WTC11 (cell line): Measurements from ENCODE around the gene ATP6V1G2. TPM values are rescaled to one million over a fixed set of nuclear protein-coding genes. Genes with fewer than 3 reads are reported as not detected.
A peak's percentile ranks its signal among the peaks of the same experiment; 100 is the strongest.

ENCODE experiments used
- ATAC-seq: fragments of 200-7000 bp; cut with Tn5 transposase; 2 replicates; pipeline ENCODE4 v1.10.0; 2021; ENCODE audit warnings: mild to moderate bottlenecking, moderate library complexity
- Bru-seq: library from RNA; stranded (reverse); fragments of 400-500 nt; gene quantifications from one replicate; lab custom pipeline; 2021; lab: Mats Ljungman, UMichigan
- CTCF ChIA-PET: fragments of 300-600 bp; sonication (Branson Sonifier 250); formaldehyde crosslinking; loops from one replicate; lab custom pipeline; 2021; ENCODE audit warnings: antibody characterized with exemption; lab: Charles Lee
- POLR2A ChIA-PET: fragments of 350-600 bp; sonication (Branson Sonifier 250); formaldehyde crosslinking; loops from one replicate; lab custom pipeline; 2021; ENCODE audit warnings: antibody characterized with exemption; lab: Charles Lee
- DNase-seq: peaks from one replicate; pipeline ENCODE4 v3.0.0; 2021; ENCODE audit warnings: low spot score
- H3K27ac Mint-ChIP-seq: 2 replicates; pipeline ENCODE4 v1.8.0; 2021; ENCODE audit warnings: mixed read lengths
- H3K27me3 Mint-ChIP-seq: 2 replicates; pipeline ENCODE4 v1.8.0; 2021; ENCODE audit warnings: low read depth, mild to moderate bottlenecking, moderate library complexity, mixed read lengths
- H3K36me3 Mint-ChIP-seq: 2 replicates; pipeline ENCODE4 v1.8.0; 2021; ENCODE audit warnings: mixed read lengths
- H3K4me1 Mint-ChIP-seq: 2 replicates; pipeline ENCODE4 v1.8.0; 2022; ENCODE audit warnings: mixed read lengths
- H3K4me3 Mint-ChIP-seq: 2 replicates; pipeline ENCODE4 v1.8.0; 2021; ENCODE audit warnings: mild to moderate bottlenecking, moderate library complexity, mixed read lengths
- H3K9me3 Mint-ChIP-seq: 2 replicates; pipeline ENCODE4 v1.8.0; 2021; ENCODE audit warnings: mixed read lengths
- CREB1 ChIP-seq: sonication (generic); formaldehyde crosslinking; IDR thresholded peaks from 2 replicates; pipeline ENCODE4 v1.8.0; 2023; ENCODE audit warnings: mild to moderate bottlenecking, missing genetic modification reagents
- E2F1 ChIP-seq: sonication (generic); formaldehyde crosslinking; IDR thresholded peaks from 2 replicates; pipeline ENCODE4 v1.8.0; 2022; ENCODE audit warnings: mild to moderate bottlenecking, missing genetic modification reagents
- ELF4 ChIP-seq: sonication (generic); formaldehyde crosslinking; IDR thresholded peaks from 2 replicates; pipeline ENCODE4 v1.8.1; 2022; ENCODE audit warnings: low read depth, mild to moderate bottlenecking, moderate library complexity, missing genetic modification reagents
- ESRRA ChIP-seq: sonication (generic); formaldehyde crosslinking; IDR thresholded peaks from 2 replicates; pipeline ENCODE4 v1.8.1; 2022; ENCODE audit warnings: mild to moderate bottlenecking, missing genetic modification reagents, borderline replicate concordance
- GTF2I ChIP-seq: fragments of 250-450 bp; sonication (Bioruptor Pico); conservative IDR thresholded peaks from 2 replicates; pipeline ENCODE4 v1.4.0; 2021; ENCODE audit warnings: mild to moderate bottlenecking
- HMGA2 ChIP-seq: fragments of 250-450 bp; sonication (Bioruptor Pico); IDR thresholded peaks from 2 replicates; pipeline ENCODE4 v1.4.0; 2021; ENCODE audit warnings: mild to moderate bottlenecking, moderate library complexity
- JAZF1 ChIP-seq: fragments of 250-450 bp; sonication (Bioruptor Pico); IDR thresholded peaks from 2 replicates; pipeline ENCODE4 v1.9.0; 2021; ENCODE audit warnings: moderate library complexity, mild to moderate bottlenecking, inconsistent platforms
- MAX ChIP-seq: sonication (generic); formaldehyde crosslinking; IDR thresholded peaks from 2 replicates; pipeline ENCODE4 v1.8.0; 2022; ENCODE audit warnings: mild to moderate bottlenecking, missing genetic modification reagents
- MXD4 ChIP-seq: fragments of 250-450 bp; sonication (Bioruptor Pico); IDR thresholded peaks from 2 replicates; pipeline ENCODE4 v1.8.0; 2021; ENCODE audit warnings: mild to moderate bottlenecking, moderate library complexity, borderline replicate concordance
- NFATC4 ChIP-seq: fragments of 250-450 bp; sonication (Bioruptor Pico); IDR thresholded peaks from 2 replicates; pipeline ENCODE4 v1.9.0; 2021; ENCODE audit warnings: mild to moderate bottlenecking
- OVOL2 ChIP-seq: fragments of 250-450 bp; sonication (Bioruptor Pico); IDR thresholded peaks from 2 replicates; pipeline ENCODE4 v1.9.0; 2021; ENCODE audit warnings: mild to moderate bottlenecking, borderline replicate concordance
- SOX15 ChIP-seq: fragments of 250-450 bp; sonication (Bioruptor Pico); IDR thresholded peaks from 2 replicates; pipeline ENCODE4 v1.9.0; 2021; ENCODE audit warnings: mild to moderate bottlenecking
- TEAD4 ChIP-seq: sonication (generic); formaldehyde crosslinking; IDR thresholded peaks from 2 replicates; pipeline ENCODE4 v1.8.0; 2022; ENCODE audit warnings: mild to moderate bottlenecking, missing genetic modification reagents
- TP53 ChIP-seq: sonication (generic); formaldehyde crosslinking; IDR thresholded peaks from 2 replicates; pipeline ENCODE4 v1.8.1; 2023; ENCODE audit warnings: mild to moderate bottlenecking, missing genetic modification reagents
- USF2 ChIP-seq: sonication (generic); formaldehyde crosslinking; IDR thresholded peaks from 2 replicates; pipeline ENCODE4 v1.8.1; 2023; ENCODE audit warnings: mild to moderate bottlenecking, missing genetic modification reagents, moderate library complexity
- ZBTB21 ChIP-seq: sonication (generic); formaldehyde crosslinking; IDR thresholded peaks from 2 replicates; pipeline ENCODE4 v1.8.1; 2023; ENCODE audit warnings: mild to moderate bottlenecking, missing genetic modification reagents, borderline replicate concordance
- ZNF219 ChIP-seq: sonication (generic); formaldehyde crosslinking; IDR thresholded peaks from 2 replicates; pipeline ENCODE4 v1.8.0; 2023; ENCODE audit warnings: missing genetic modification reagents, mild to moderate bottlenecking, borderline replicate concordance
- ZNF232 ChIP-seq: sonication (generic); formaldehyde crosslinking; IDR thresholded peaks from 2 replicates; pipeline ENCODE4 v1.8.0; 2022; ENCODE audit warnings: mild to moderate bottlenecking, missing genetic modification reagents
- ZNF317 ChIP-seq: sonication (generic); formaldehyde crosslinking; IDR thresholded peaks from 2 replicates; pipeline ENCODE4 v1.8.1; 2023; ENCODE audit warnings: low read depth, mild to moderate bottlenecking, moderate library complexity, missing genetic modification reagents, borderline replicate concordance
- ZNF396 ChIP-seq: fragments of 250-450 bp; sonication (Bioruptor Pico); IDR thresholded peaks from 2 replicates; pipeline ENCODE4 v1.8.0; 2021; ENCODE audit warnings: mild to moderate bottlenecking, moderate library complexity, borderline replicate concordance
- ZNF423 ChIP-seq: fragments of 250-450 bp; sonication (Bioruptor Pico); IDR thresholded peaks from 2 replicates; pipeline ENCODE4 v2.1.2; 2022; ENCODE audit warnings: mild to moderate bottlenecking, moderate library complexity
- ZNF425 ChIP-seq: fragments of 250-450 bp; sonication (Bioruptor Pico); conservative IDR thresholded peaks from 2 replicates; pipeline ENCODE4 v1.9.0; 2021; ENCODE audit warnings: mild to moderate bottlenecking
- long read RNA-seq, 3 experiments: library from RNA in 1 of 3; library from capped mRNA in 1 of 3; library from polyadenylated mRNA in 1 of 3; unstranded in 2 of 3; stranded (forward) in 1 of 3; transcript quantifications; one replicate each; pipeline ENCODE4 v2.0.0, GENCODE V29; 2021
- total RNA-seq: library from RNA; stranded (reverse); gene quantifications from 3 replicates; pipeline ENCODE4 v1.2.3, GENCODE V29; 2021
- TF ChIP-seq, protein P1 (sequence below): fragments of 250-450 bp; sonication (Bioruptor Pico); IDR thresholded peaks from 2 replicates; pipeline ENCODE4 v2.1.2; 2022; ENCODE audit warnings: mild to moderate bottlenecking, moderate library complexity
- TF ChIP-seq, protein P2 (sequence below): fragments of 250-450 bp; sonication (Bioruptor Pico); IDR thresholded peaks from 2 replicates; pipeline ENCODE4 v1.9.0; 2021; ENCODE audit warnings: mild to moderate bottlenecking
- TF ChIP-seq, protein P3 (sequence below): sonication (generic); formaldehyde crosslinking; IDR thresholded peaks from 2 replicates; pipeline ENCODE4 v1.8.1; 2022; ENCODE audit warnings: low read depth, missing genetic modification reagents, borderline replicate concordance

ATP6V1G2 gene
- 2.7 to 4.1 TPM (median 4.0 TPM) in 3 replicates for total RNA-seq
- percentile 56 among the genes with signal in this experiment for Bru-seq, nascent RNA
- long read RNA-seq, experiment 1, transcript ATP6V1G2-205 (3 exons, 1,588 nt): major isoform, 11 of 14 reads
- long read RNA-seq, experiment 1, partial matches to known transcripts: 0 of 14 reads
- long read RNA-seq, experiment 1, other reads (novel, unspliced or antisense): 0 of 14 reads
- long read RNA-seq, experiment 2, partial matches to known transcripts: 0 of 1 reads
- long read RNA-seq, experiment 2, other reads (novel, unspliced or antisense): 0 of 1 reads
- long read RNA-seq, experiment 3, transcript ATP6V1G2-205 (3 exons, 1,588 nt): major isoform, 8 of 9 reads
- long read RNA-seq, experiment 3, partial matches to known transcripts: 0 of 9 reads
- long read RNA-seq, experiment 3, other reads (novel, unspliced or antisense): 0 of 9 reads

GRCh38 chr6:31546339-31546957 lies at the start of gene ATP6V1G2:
Gene ATP6V1G2, minus strand, starts transcription at chr6:31546608. Its CDS starts 49 bp downstream, at chr6:31546559.
- H3K9me3 Mint-ChIP-seq: no peaks in the 10 kb centered on the region
- POLR2A ChIA-PET: interaction anchor here (0.5 to 2.0 kb wide), 17 partner anchors 17 to 1425 kb away, joined by 3 to 13 read pairs (median 4); partner anchors contain the start of genes BAG6, GPANK1, MCCD1 and MICB
- DNase-seq (peak; percentile 99), ATAC-seq (peak; percentile 80)
- peak within 1 kb of the TSS; percentile 98 for H3K27ac Mint-ChIP-seq
- H3K4me1 Mint-ChIP-seq: peaks cover 22% of the 10 kb centered on the region
- H3K36me3 Mint-ChIP-seq: peaks cover 18% of the 10 kb centered on the region
- H3K4me3 Mint-ChIP-seq: peak within 1 kb of the TSS; percentile 82
- no peaks in the 10 kb centered on the region for H3K27me3 Mint-ChIP-seq
- CTCF ChIA-PET: interaction anchor here (0.6 to 7.2 kb wide), 40 partner anchors 9 to 406 kb away, joined by 3 to 319 read pairs (median 4); partner anchors contain the start of genes AIF1, C6orf47, GPANK1 and LSM2
- TF ChIP-seq ZNF317: no peak
- no peak for TF ChIP-seq HMGA2 (CRISPR knock-in tag)
- no peak for TF ChIP-seq E2F1
- TF ChIP-seq ZBTB21 (CRISPR knock-in tag): no peak
- TF ChIP-seq MXD4 (CRISPR knock-in tag): no peak
- TF ChIP-seq OVOL2: no peak
- TF ChIP-seq ELF4 (CRISPR knock-in tag): no peak
- no peak for TF ChIP-seq CREB1 (CRISPR knock-in tag)
- TF ChIP-seq, protein P1, sequence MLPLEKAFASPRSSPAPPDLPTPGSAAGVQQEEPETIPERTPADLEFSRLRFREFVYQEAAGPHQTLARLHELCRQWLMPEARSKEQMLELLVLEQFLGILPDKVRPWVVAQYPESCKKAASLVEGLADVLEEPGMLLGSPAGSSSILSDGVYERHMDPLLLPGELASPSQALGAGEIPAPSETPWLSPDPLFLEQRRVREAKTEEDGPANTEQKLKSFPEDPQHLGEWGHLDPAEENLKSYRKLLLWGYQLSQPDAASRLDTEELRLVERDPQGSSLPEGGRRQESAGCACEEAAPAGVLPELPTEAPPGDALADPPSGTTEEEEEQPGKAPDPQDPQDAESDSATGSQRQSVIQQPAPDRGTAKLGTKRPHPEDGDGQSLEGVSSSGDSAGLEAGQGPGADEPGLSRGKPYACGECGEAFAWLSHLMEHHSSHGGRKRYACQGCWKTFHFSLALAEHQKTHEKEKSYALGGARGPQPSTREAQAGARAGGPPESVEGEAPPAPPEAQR (CRISPR knock-in tag): no peak
- TF ChIP-seq ESRRA (CRISPR knock-in tag): no peak
- no peak for TF ChIP-seq ZNF423
- TF ChIP-seq TEAD4: no peak
- no peak for TF ChIP-seq TP53 (CRISPR knock-in tag)
- no peak for TF ChIP-seq GTF2I
- no peak for TF ChIP-seq NFATC4
- TF ChIP-seq MAX (CRISPR knock-in tag): peak; percentile 66; the same call in 1 of the 2 replicates
- no peak for TF ChIP-seq SOX15 (CRISPR knock-in tag)
- TF ChIP-seq USF2: no peak
- TF ChIP-seq, protein P2, sequence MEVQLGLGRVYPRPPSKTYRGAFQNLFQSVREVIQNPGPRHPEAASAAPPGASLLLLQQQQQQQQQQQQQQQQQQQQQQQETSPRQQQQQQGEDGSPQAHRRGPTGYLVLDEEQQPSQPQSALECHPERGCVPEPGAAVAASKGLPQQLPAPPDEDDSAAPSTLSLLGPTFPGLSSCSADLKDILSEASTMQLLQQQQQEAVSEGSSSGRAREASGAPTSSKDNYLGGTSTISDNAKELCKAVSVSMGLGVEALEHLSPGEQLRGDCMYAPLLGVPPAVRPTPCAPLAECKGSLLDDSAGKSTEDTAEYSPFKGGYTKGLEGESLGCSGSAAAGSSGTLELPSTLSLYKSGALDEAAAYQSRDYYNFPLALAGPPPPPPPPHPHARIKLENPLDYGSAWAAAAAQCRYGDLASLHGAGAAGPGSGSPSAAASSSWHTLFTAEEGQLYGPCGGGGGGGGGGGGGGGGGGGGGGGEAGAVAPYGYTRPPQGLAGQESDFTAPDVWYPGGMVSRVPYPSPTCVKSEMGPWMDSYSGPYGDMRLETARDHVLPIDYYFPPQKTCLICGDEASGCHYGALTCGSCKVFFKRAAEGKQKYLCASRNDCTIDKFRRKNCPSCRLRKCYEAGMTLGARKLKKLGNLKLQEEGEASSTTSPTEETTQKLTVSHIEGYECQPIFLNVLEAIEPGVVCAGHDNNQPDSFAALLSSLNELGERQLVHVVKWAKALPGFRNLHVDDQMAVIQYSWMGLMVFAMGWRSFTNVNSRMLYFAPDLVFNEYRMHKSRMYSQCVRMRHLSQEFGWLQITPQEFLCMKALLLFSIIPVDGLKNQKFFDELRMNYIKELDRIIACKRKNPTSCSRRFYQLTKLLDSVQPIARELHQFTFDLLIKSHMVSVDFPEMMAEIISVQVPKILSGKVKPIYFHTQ (CRISPR knock-in tag): no peak
- TF ChIP-seq ZNF232 (CRISPR knock-in tag): no peak
- no peak for TF ChIP-seq JAZF1 (CRISPR knock-in tag)
- TF ChIP-seq ZNF219 (CRISPR knock-in tag): no peak
- no peak for TF ChIP-seq ZNF425 (CRISPR knock-in tag)
- TF ChIP-seq, protein P3, sequence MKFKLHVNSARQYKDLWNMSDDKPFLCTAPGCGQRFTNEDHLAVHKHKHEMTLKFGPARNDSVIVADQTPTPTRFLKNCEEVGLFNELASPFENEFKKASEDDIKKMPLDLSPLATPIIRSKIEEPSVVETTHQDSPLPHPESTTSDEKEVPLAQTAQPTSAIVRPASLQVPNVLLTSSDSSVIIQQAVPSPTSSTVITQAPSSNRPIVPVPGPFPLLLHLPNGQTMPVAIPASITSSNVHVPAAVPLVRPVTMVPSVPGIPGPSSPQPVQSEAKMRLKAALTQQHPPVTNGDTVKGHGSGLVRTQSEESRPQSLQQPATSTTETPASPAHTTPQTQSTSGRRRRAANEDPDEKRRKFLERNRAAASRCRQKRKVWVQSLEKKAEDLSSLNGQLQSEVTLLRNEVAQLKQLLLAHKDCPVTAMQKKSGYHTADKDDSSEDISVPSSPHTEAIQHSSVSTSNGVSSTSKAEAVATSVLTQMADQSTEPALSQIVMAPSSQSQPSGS: no peak
- TF ChIP-seq ZNF396 (CRISPR knock-in tag): no peak
